Dendritic cell treated with granulocyte-macrophage colony-stimulating factor and Interleukin-4, amounts not matched to agents 40 ng/mL and 50 ng/mL, for 4 days (primary cell): ENCODE data around the gene UPF1.

Source experiments
- H3K27ac Mint-ChIP-seq: one replicate; pipeline ENCODE4 v1.8.0; 2022; ENCODE audit warnings: mild to moderate bottlenecking, mixed read lengths
- H3K27me3 Mint-ChIP-seq: one replicate; pipeline ENCODE4 v1.8.0; 2022; ENCODE audit warnings: mild to moderate bottlenecking, mixed read lengths
- H3K36me3 Mint-ChIP-seq: one replicate; pipeline ENCODE4 v1.8.0; 2022; ENCODE audit warnings: low read depth, mixed read lengths
- H3K4me1 Mint-ChIP-seq: one replicate; pipeline ENCODE4 v1.8.0; 2022; ENCODE audit warnings: low read depth, mixed read lengths
- H3K4me3 Mint-ChIP-seq: one replicate; pipeline ENCODE4 v1.8.0; 2022; ENCODE audit warnings: mild to moderate bottlenecking, moderate library complexity, mixed read lengths
- H3K9me3 Mint-ChIP-seq: one replicate; pipeline ENCODE4 v1.8.0; 2022; ENCODE audit warnings: mixed read lengths
- intact Hi-C: fragments of 100-400 bp; cut with micrococcal nuclease; formaldehyde crosslinking; loops from one replicate; pipeline ENCODE4 v1.15.0; 2022

UPF1 gene

GRCh38 chr19:18861235-18861634 lies 29.5 kb downstream of the UPF1 start:
- peaks cover 33% of the 10 kb centered on the region for H3K4me1 Mint-ChIP-seq
- H3K4me3 Mint-ChIP-seq, result no peak overlapping the region
- intact Hi-C loops, result no loop called here
- H3K27me3 Mint-ChIP-seq, result no peaks in the 10 kb centered on the region
- H3K36me3 Mint-ChIP-seq, result peaks cover 100% of the 10 kb centered on the region
- H3K27ac Mint-ChIP-seq, result peak overlapping the region; percentile 64
- no peaks in the 10 kb centered on the region for H3K9me3 Mint-ChIP-seq

GRCh38 chr19:18861917-18862316 lies 30.2 kb downstream of the UPF1 start:
- no peaks in the 10 kb centered on the region for H3K27me3 Mint-ChIP-seq
- peaks cover 100% of the 10 kb centered on the region for H3K36me3 Mint-ChIP-seq
- H3K27ac Mint-ChIP-seq, result peak overlapping the region; percentile 64
- intact Hi-C loops, result no loop called here
- H3K4me3 Mint-ChIP-seq, result no peak overlapping the region
- no peaks in the 10 kb centered on the region for H3K9me3 Mint-ChIP-seq
- peaks cover 35% of the 10 kb centered on the region for H3K4me1 Mint-ChIP-seq

GRCh38 chr19:18862976-18863842 lies 31.4 kb downstream of the UPF1 start:
- Mint-ChIP-seq H3K4me3 (no peak overlapping the region), H3K36me3 (peaks cover 100% of the 10 kb centered on the region), H3K4me1 (peaks cover 28% of the 10 kb centered on the region), H3K9me3 (no peaks in the 10 kb centered on the region), H3K27me3 (peaks cover 13% of the 10 kb centered on the region), H3K27ac (no peak overlapping the region)
- intact Hi-C loops, result no loop called here

- Mint-ChIP-seq H3K27ac (no peak overlapping the region), H3K36me3 (peaks cover 98% of the 10 kb centered on the region), H3K9me3 (no peaks in the 10 kb centered on the region), H3K4me3 (no peak overlapping the region), H3K27me3 (peaks cover 16% of the 10 kb centered on the region), H3K4me1 (peaks cover 28% of the 10 kb centered on the region)
- intact Hi-C loops, result no loop called here
These were observed 32.1 kb downstream of the UPF1 start for GRCh38 chr19:18863843-18864362.

GRCh38 chr19:18865106-18865972 lies 33.6 kb downstream of the UPF1 start:
- H3K4me1 Mint-ChIP-seq, result peaks cover 25% of the 10 kb centered on the region
- intact Hi-C loops, result no loop called here
- no peaks in the 10 kb centered on the region for H3K9me3 Mint-ChIP-seq
- no peak overlapping the region for H3K4me3 Mint-ChIP-seq
- H3K27me3 Mint-ChIP-seq, result peaks cover 27% of the 10 kb centered on the region
- no peak overlapping the region for H3K27ac Mint-ChIP-seq
- peaks cover 84% of the 10 kb centered on the region for H3K36me3 Mint-ChIP-seq

- Mint-ChIP-seq H3K27me3 (peaks cover 34% of the 10 kb centered on the region), H3K9me3 (no peaks in the 10 kb centered on the region), H3K4me3 (no peak overlapping the region), H3K36me3 (peaks cover 75% of the 10 kb centered on the region), H3K27ac (no peak overlapping the region), H3K4me1 (peaks cover 23% of the 10 kb centered on the region)
- intact Hi-C loops, result no loop called here
These were observed 34.4 kb downstream of the UPF1 start for GRCh38 chr19:18865973-18866799.

GRCh38 chr19:18866800-18867123 lies 35.0 kb downstream of the UPF1 start:
- Mint-ChIP-seq H3K27ac (no peak overlapping the region), H3K9me3 (no peaks in the 10 kb centered on the region), H3K4me3 (no peak overlapping the region), H3K27me3 (peaks cover 37% of the 10 kb centered on the region), H3K36me3 (peaks cover 69% of the 10 kb centered on the region), H3K4me1 (peaks cover 17% of the 10 kb centered on the region)
- intact Hi-C loops, result no loop called here

- no peak overlapping the region for H3K27ac Mint-ChIP-seq
- intact Hi-C loops, result no loop called here
- peaks cover 41% of the 10 kb centered on the region for H3K27me3 Mint-ChIP-seq
- H3K9me3 Mint-ChIP-seq, result no peaks in the 10 kb centered on the region
- no peak overlapping the region for H3K4me3 Mint-ChIP-seq
- H3K4me1 Mint-ChIP-seq, result peaks cover 13% of the 10 kb centered on the region
- peaks cover 65% of the 10 kb centered on the region for H3K36me3 Mint-ChIP-seq
These were observed 35.4 kb downstream of the UPF1 start for GRCh38 chr19:18867199-18867598.

- Mint-ChIP-seq H3K36me3 (peaks cover 60% of the 10 kb centered on the region), H3K9me3 (no peaks in the 10 kb centered on the region), H3K4me3 (no peak overlapping the region), H3K4me1 (peaks cover 13% of the 10 kb centered on the region), H3K27me3 (peaks cover 42% of the 10 kb centered on the region), H3K27ac (no peak overlapping the region)
- intact Hi-C loops, result no loop called here
These were observed 36.0 kb downstream of the UPF1 start for GRCh38 chr19:18867751-18868150.

- no peak overlapping the region for H3K4me3 Mint-ChIP-seq
- intact Hi-C loops, result no loop called here
- peaks cover 45% of the 10 kb centered on the region for H3K27me3 Mint-ChIP-seq
- H3K4me1 Mint-ChIP-seq, result peaks cover 13% of the 10 kb centered on the region
- H3K36me3 Mint-ChIP-seq, result peaks cover 52% of the 10 kb centered on the region
- no peaks in the 10 kb centered on the region for H3K9me3 Mint-ChIP-seq
- H3K27ac Mint-ChIP-seq, result no peak overlapping the region
These were observed 36.7 kb downstream of the UPF1 start for GRCh38 chr19:18868380-18869022.

- H3K27ac Mint-ChIP-seq, result no peak overlapping the region
- peaks cover 46% of the 10 kb centered on the region for H3K36me3 Mint-ChIP-seq
- H3K9me3 Mint-ChIP-seq, result no peaks in the 10 kb centered on the region
- H3K27me3 Mint-ChIP-seq, result peaks cover 45% of the 10 kb centered on the region
- intact Hi-C loops, result no loop called here
- H3K4me3 Mint-ChIP-seq, result no peak overlapping the region
- peaks cover 13% of the 10 kb centered on the region for H3K4me1 Mint-ChIP-seq
These were observed 37.4 kb downstream of the UPF1 start for GRCh38 chr19:18869023-18869618.

- Mint-ChIP-seq H3K4me1 (peaks cover 13% of the 10 kb centered on the region), H3K27ac (no peak overlapping the region), H3K36me3 (peaks cover 37% of the 10 kb centered on the region), H3K9me3 (no peaks in the 10 kb centered on the region), H3K4me3 (no peak overlapping the region), H3K27me3 (peaks cover 46% of the 10 kb centered on the region)
- intact Hi-C loops, result no loop called here
These were observed 38.2 kb downstream of the UPF1 start for GRCh38 chr19:18869781-18870530.
